ENCODE measurements around the gene NINJ2.
"Not testable (repeated sequence)": the region's sequence is repeated elsewhere in the genome, so short reads cannot be mapped to it uniquely, and the experiment has no call there.

The NINJ2 gene

DNA sequence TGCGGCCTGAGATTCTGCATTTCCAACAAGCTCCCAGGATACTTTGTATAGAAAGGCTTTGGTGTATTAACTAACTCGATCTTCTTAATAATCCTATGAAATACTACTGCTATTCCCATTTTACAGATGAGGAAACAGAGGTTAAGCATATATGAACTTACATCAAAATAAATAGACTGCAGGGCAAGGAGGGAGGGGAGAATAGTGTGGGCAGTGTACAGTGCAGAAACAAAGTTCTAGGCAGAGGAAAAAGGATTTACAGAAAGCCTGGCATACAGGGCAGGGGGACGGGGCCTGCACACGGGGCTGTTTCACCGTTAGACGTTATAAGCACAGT, 19.0 kb downstream of the NINJ2 start:
- no peak for TF ChIP-seq ZFX (IDR thresholded peaks at IDR 0.05)
- TF ChIP-seq, protein P1, sequence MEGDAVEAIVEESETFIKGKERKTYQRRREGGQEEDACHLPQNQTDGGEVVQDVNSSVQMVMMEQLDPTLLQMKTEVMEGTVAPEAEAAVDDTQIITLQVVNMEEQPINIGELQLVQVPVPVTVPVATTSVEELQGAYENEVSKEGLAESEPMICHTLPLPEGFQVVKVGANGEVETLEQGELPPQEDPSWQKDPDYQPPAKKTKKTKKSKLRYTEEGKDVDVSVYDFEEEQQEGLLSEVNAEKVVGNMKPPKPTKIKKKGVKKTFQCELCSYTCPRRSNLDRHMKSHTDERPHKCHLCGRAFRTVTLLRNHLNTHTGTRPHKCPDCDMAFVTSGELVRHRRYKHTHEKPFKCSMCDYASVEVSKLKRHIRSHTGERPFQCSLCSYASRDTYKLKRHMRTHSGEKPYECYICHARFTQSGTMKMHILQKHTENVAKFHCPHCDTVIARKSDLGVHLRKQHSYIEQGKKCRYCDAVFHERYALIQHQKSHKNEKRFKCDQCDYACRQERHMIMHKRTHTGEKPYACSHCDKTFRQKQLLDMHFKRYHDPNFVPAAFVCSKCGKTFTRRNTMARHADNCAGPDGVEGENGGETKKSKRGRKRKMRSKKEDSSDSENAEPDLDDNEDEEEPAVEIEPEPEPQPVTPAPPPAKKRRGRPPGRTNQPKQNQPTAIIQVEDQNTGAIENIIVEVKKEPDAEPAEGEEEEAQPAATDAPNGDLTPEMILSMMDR (conservative IDR thresholded peaks at IDR 0.05), result no peak
- H3K27ac ChIP-seq, result no peak overlapping the region

DNA sequence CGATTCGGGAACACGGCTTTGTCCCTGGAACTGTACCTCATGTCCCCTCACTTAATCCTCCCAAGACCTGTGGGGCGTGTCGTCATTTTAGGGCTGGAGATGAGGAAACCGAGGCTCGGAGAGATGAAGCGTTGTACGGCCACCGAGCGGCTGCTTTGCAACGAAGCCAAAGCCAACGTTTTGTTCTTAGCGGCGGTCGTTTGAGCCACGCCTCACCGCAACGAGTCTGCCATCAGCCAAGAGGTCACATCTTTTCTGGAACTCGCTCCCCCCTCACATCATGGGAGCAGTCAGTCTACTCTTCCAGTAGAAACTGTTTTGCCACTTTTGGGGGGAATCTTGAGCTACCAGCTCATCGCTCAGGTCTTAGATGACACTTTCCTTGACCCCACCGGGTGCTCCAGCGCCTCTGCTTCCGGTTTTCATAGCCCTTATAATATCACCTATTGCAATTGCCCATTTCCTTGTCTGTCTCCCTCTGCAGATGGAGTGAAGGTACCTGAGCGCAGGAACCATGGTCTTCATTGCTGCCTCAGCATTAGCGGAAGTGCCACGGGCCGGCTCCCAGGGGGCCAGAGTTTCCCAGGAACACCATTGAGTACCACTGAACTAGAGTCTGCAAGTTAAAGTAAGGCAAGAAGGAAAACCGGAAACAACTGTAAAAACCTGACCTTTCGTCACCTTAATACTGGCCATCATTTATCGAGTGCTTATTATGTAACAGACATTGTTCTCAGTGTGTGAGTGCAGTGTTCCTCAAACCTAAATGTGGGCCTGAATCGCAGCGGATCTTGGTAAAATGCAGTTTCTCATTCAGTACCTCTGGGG, 19.6 kb downstream of the NINJ2 start:
- H3K27ac ChIP-seq, result no peak overlapping the region
- TF ChIP-seq, protein P1 (conservative IDR thresholded peaks at IDR 0.05), result no peak
- TF ChIP-seq ZFX (IDR thresholded peaks at IDR 0.05), result no peak

DNA sequence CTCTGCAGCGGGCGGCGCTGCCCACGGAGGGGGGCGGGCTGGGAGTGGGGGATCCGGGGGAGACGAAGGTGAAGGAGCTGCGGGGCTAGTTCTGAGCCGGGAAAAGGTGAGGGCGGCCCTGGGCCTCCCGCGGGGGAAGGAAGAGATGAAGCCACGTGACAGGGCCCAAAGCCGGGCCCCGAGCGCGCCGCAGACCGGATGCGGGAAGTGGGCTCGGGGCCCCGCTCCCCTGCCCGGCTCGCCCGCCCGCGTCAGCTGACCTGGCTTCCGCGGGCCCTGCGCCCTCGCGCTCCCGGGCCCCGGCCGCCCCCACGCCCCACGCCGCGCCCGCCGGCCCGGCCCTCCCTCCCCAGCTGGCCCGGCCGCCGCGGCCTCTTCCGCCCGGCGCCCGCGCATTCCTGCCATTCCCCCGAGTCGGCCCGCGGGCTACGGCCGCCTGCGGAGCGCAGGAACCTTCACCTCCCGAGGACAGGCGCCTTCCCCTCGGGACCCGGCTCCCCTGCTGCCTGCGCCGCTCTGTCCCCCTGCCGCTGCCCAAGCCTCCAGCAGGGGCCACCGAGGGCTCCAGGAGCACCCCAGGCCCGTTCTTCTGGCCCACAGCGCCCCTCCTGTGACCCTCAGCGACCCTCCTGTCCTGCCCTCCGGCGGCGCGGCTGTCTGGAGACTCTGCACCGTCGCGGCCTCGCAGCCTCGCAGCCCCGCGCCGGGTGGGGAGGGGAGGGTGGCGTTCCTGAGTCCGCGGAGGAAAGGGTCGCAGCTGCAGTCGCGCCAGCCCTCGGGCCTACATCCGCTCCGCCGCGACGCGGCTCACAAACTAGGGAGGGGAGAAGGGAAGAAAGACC, 20.4 kb downstream of the NINJ2 start:
- H3K27ac ChIP-seq, result no peak overlapping the region

DNA sequence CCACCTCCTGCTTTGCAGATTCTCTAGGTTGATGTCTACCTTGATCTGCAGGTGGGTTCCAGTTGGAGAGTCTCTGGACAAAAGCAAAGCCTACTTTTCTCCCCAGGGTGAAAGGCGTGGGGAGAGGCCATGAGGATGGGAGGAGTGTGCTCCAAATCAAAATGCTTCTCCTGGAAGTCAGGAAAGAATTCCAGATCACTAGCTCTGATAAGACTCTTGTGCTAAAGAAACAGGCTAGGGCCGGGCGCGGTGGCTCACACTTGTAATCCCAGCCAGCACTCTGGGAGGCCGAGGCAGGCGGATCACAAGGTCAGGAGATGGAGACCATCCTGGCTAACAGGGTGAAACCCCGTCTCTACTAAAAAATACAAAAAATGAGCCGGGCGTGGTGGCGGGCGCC, 21.9 kb downstream of the NINJ2 start:
- H3K27ac ChIP-seq, result not testable (repeated sequence)

More for the DNA sequence above, 20.4 kb downstream of the NINJ2 start:
- TF ChIP-seq, protein P1 (conservative IDR thresholded peaks at IDR 0.05), result no peak
- TF ChIP-seq ZFX (IDR thresholded peaks at IDR 0.05), result no peak

DNA sequence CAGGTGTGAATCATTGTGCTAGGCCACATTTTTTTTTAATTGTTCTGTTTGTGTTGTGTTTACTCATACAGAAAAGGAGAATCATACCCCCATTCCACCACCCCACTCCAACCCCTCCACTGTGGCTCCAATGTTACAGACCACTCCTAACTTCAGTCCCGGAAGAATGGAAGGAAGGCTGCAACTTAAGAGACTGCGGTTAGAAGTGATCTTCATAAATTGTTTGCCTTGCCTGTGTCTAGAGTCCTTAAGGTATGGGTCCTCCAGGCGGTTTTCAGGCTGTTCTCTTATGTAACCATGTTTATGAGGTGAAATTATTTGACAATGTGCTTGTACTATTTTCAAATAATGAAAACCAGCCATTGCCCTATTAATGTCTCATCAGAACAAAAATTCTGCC, 22.5 kb downstream of the NINJ2 start:
- H3K27ac ChIP-seq, result no peak overlapping the region

DNA sequence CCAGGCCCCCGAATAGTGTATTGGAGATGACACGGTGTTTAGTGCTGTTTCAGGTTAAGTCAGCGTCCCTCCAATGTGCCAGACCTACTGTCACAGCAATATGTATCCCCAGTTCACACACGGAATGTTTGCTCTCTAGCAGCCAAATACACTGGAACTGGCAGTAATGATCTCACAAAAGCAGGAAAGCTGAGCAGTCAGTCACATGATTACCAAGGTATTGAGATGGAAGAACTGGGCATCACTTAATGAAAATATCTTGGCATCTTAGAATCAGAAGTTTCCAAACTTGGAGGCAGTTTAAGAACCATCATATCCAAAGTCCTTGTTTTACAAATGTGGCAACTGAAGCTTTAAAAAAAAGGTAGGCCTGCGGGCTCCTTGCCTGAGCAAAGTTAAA, 23.3 kb downstream of the NINJ2 start:
- H3K27ac ChIP-seq, result no peak overlapping the region
- no peak for TF ChIP-seq ZFX (IDR thresholded peaks at IDR 0.05)
- TF ChIP-seq, protein P1 (conservative IDR thresholded peaks at IDR 0.05), result no peak

More for the DNA sequence above, 22.5 kb downstream of the NINJ2 start:
- TF ChIP-seq, protein P1 (conservative IDR thresholded peaks at IDR 0.05), result no peak
- no peak for TF ChIP-seq ZFX (IDR thresholded peaks at IDR 0.05)

DNA sequence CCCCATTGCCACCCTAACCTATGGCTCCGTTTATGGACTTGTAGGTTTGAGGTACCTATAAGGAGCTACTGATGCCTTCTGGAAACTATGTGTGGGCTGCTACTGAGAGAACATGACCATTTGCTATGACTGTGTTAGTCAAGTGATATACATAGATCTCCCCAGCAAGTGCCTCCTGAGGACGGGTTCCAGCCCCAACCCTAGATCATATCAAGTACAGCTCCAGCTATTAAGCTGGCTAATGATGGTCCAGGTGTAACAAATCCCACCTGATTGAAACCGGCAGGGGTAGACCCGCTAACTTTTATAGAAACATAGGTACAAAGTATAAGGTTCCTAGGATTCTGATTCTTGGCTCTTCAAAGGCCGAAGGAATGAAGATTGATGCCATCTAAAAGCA, 23.7 kb downstream of the NINJ2 start:
- no peak overlapping the region for H3K27ac ChIP-seq
- TF ChIP-seq, protein P1 (conservative IDR thresholded peaks at IDR 0.05), result no peak
- no peak for TF ChIP-seq ZFX (IDR thresholded peaks at IDR 0.05)
